GM18873 (cell line): ENCODE data around the gene OR11H6.
"Not testable (repeated sequence)": the region's sequence is repeated elsewhere in the genome, so short reads cannot be mapped to it uniquely, and the experiment has no call there.

Experiments
- ATAC-seq: cut with Tn5 transposase; IDR thresholded peaks from one replicate; pipeline ENCODE4 v1.9.1; 2021; ENCODE audit warnings: mild to moderate bottlenecking, moderate library complexity, moderate number of reproducible peaks; ENCODE audit not compliant: unreplicated experiment, low FRiP score

Gene OR11H6

GRCh38 chr14:20223410-20223809, at the start of gene OR11H6:
TSS of gene OR11H6 (plus strand) at chr14:20223710. CDS start at chr14:20223710, 0 bp downstream.
- no peak for ATAC-seq

- ATAC-seq: not testable (repeated sequence)
Measured at GRCh38 chr14:20174205-20174604, 49.3 kb upstream of the OR11H6 start.

- ATAC-seq: no peak
Measured at GRCh38 chr14:20176330-20176729, 47.2 kb upstream of the OR11H6 start.

GRCh38 chr14:20177433-20177974, 46.0 kb upstream of the OR11H6 start:
- no peak for ATAC-seq

- ATAC-seq: no peak
Measured at GRCh38 chr14:20179218-20179617, 44.3 kb upstream of the OR11H6 start.

GRCh38 chr14:20179880-20180279, 43.6 kb upstream of the OR11H6 start:
- ATAC-seq: no peak

GRCh38 chr14:20180486-20180885, 43.0 kb upstream of the OR11H6 start:
- no peak for ATAC-seq

- no peak for ATAC-seq
Measured at GRCh38 chr14:20184181-20184580, 39.3 kb upstream of the OR11H6 start.

GRCh38 chr14:20190596-20190995, 32.9 kb upstream of the OR11H6 start, which contains the start of gene OR11G2:
TSS of gene OR11G2 (plus strand) at chr14:20190896. CDS start at chr14:20197438, 6,542 bp downstream.
- no peak for ATAC-seq

GRCh38 chr14:20191396-20191795, 32.1 kb upstream of the OR11H6 start:
- ATAC-seq: no peak

GRCh38 chr14:20194101-20194500, 29.4 kb upstream of the OR11H6 start:
- no peak for ATAC-seq

- ATAC-seq: not testable (repeated sequence)
Measured at GRCh38 chr14:20195170-20195569, 28.3 kb upstream of the OR11H6 start.

GRCh38 chr14:20195911-20196310, 27.6 kb upstream of the OR11H6 start:
- ATAC-seq: no peak

- ATAC-seq: no peak
Measured at GRCh38 chr14:20197459-20197858, 26.1 kb upstream of the OR11H6 start.

GRCh38 chr14:20198991-20199390, 24.5 kb upstream of the OR11H6 start:
- ATAC-seq: no peak

- ATAC-seq: no peak
Measured at GRCh38 chr14:20204721-20205120, 18.8 kb upstream of the OR11H6 start.

GRCh38 chr14:20209595-20209994, 13.9 kb upstream of the OR11H6 start:
- ATAC-seq: no peak

- ATAC-seq: not testable (repeated sequence)
Measured at GRCh38 chr14:20212406-20212805, 11.1 kb upstream of the OR11H6 start.

- ATAC-seq: no peak
Measured at GRCh38 chr14:20215196-20215595, 8.3 kb upstream of the OR11H6 start.

- ATAC-seq: no peak
Measured at GRCh38 chr14:20219033-20219432, 4.5 kb upstream of the OR11H6 start.

- ATAC-seq: no peak
Measured at GRCh38 chr14:20228681-20229080, 5.2 kb downstream of the OR11H6 start, which contains the start of gene OR11H7. TSS of gene OR11H7 (plus strand) at chr14:20228981.

GRCh38 chr14:20235415-20235814, 11.9 kb downstream of the OR11H6 start:
- not testable (repeated sequence) for ATAC-seq
